Glomerular visceral epithelial cell (primary cell): Measurements from ENCODE around the gene PARP12.

Source experiments
- DNase-seq: peaks from one replicate; pipeline ENCODE4 v3.0.0-alpha.2; 2016; ENCODE audit errors: extremely low spot score

Gene PARP12

GRCh38 chr7:140035400-140036223 lies 27.1 kb downstream of the PARP12 start:
- peak; percentile 22 for DNase-seq

- no peak for DNase-seq
Measured at GRCh38 chr7:140034421-140034820, 28.3 kb downstream of the PARP12 start.

DNA sequence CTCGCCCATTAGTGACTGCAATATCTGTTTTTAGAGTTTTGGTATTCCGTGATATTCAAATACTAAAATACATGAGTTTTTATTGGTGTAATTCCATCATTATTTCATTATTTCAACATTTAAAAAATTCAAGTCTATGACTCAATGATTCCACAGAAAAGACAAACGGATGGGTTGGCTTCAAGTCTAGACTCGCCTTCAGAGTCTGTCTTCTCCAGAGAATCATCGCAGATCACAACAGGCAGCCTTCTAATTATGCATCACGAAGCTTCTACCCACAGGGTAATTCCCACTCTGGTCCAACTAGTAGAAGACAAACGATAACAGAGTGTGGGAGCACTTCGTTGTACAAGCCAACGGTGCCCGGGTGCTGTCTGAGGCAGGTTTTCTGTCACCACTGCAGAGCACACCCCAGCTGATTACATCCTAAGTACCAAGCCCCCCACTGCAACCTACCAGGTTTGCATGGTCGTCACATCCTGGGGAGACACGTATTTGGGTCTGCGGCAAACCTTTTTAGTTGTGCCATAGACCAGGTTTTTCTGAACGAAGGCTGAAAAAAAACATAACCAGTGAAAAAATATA lies 28.9 kb downstream of the PARP12 start:
- no peak for DNase-seq

- no peak for DNase-seq
Measured at GRCh38 chr7:140033036-140033435, 29.7 kb downstream of the PARP12 start.

GRCh38 chr7:140031364-140031763 lies 31.4 kb downstream of the PARP12 start:
- DNase-seq = no peak

DNA sequence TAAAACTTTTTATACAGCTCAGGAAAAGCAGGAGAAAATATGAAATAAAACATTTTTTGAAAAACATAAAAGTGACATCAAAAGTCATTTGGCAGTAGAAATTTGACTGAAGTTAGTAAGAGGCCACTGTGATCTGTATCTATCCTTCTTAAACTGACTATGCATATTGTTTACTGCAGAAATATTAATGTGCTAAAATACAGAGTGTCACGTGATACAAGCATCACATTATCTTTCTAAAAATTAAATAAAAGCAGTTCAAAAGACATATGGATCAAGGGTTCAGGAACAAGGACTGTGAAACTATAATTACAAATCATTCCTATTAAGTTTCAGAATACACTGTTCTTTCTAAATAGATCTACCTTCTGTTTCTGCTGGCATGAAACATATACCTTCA lies 33.7 kb downstream of the PARP12 start:
- no peak for DNase-seq

DNA sequence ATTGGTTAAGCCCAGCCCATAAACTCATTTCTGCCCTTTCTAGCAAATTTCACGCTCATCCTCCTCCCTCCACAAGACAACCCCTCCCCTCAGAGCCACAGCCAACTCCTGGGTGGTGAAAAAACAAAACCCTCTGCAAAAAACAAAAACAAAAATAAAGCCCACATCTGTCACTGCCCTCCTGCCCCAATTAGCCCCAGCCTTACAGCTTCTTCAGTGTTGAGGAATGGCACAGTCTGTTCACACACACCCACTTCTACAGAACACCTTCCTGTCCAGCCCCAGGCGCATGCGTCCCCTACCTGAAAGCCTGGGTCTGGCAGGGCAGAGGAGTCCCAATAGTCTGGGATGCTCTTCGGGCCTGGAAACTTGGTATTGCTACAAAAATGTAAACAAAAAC lies 34.4 kb downstream of the PARP12 start:
- no peak for DNase-seq

- DNase-seq = no peak
Measured at GRCh38 chr7:140027858-140028257, 34.9 kb downstream of the PARP12 start.

GRCh38 chr7:140026935-140027334 lies 35.8 kb downstream of the PARP12 start:
- no peak for DNase-seq

- DNase-seq = no peak
Measured at GRCh38 chr7:140025814-140026433, 36.8 kb downstream of the PARP12 start.

GRCh38 chr7:140025241-140025640 lies 37.5 kb downstream of the PARP12 start:
- no peak for DNase-seq

- DNase-seq = no peak
Measured at GRCh38 chr7:140024585-140024984, 38.2 kb downstream of the PARP12 start.

DNA sequence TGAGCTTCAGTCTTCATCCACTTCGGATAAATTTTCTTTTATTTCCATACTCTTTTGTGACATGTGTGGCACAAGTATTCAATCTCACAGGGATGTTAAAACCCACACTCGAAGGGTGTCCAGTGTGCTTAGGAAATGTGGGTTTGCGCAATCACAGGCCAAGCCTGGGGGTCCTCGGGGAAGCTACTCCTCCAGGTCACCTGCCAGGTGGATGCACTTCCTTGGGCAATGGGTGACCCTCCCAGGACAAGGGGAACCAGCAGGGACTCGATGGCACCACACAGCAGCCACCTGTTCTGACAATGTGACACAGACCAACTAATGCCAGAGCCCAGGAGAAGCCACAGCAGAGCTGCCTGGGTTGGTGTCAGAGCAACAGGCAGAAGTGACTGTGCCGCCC lies 39.0 kb downstream of the PARP12 start:
- DNase-seq = no peak

GRCh38 chr7:140022582-140023211 lies 40.1 kb downstream of the PARP12 start:
- DNase-seq = no peak

GRCh38 chr7:140021603-140022002 lies 41.1 kb downstream of the PARP12 start:
- no peak for DNase-seq

DNA sequence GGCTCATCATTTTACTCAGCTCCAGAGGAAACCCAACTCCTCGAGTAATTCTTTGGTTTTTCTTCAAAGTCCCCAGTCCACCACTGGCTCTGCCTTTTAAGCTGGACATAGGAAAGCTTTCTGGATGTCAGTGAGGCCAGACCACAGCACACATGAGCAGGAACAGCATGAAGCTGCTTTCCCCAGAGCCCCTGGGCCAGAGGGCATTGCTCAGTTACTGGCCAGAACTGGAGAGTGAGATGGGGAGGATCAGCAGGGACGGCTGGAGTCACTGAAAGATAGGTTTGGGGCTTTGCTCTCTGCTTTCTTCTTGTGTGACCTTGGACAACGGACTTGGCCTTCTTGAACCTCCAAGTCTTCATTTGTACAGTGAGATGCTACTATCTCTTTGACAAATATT lies 43.1 kb downstream of the PARP12 start:
- no peak for DNase-seq

GRCh38 chr7:140019172-140019571 lies 43.6 kb downstream of the PARP12 start:
- DNase-seq = no peak

DNA sequence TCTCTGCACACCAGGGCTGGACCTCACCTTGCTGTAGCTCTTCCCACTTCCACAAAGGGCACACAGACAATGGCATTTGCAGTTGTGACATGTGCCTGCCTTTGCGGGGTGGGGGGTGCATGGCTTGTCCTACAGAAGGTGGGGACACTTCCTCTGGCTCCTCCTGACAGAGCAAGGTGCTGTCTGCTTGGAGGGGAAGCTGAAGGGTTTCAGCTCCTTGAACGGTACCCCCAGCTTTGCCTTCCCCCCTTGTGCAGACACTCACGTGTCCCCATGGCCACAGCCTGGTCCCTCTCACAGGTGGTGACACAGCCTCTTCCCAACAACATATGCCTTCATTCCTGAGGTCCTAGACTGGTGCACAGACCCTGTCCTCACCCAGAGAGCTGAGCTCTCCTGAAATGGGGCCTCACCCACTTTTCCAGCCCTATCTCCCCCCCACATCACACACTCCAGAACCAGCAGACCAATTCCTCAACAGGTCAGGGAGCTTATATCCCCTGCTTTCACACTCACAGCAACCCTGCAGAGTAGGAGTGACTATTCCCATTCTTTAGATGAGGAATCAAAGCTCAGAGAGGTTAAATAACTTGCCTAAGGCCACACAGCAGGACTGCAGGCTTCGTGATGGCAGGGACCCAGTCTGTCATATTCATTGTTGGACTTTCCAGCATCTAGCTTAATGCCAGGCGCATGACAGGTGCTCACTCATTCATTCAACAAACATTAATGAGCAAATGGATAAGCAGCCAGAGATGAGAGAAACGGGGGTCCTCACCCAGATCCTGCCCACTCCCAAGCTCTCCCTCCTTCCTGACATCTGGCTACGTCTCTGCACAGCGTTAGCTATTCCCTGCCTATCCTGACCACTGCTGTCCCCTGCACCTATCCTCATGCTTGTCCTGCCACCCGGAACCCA lies 44.4 kb downstream of the PARP12 start:
- no peak for DNase-seq

DNA sequence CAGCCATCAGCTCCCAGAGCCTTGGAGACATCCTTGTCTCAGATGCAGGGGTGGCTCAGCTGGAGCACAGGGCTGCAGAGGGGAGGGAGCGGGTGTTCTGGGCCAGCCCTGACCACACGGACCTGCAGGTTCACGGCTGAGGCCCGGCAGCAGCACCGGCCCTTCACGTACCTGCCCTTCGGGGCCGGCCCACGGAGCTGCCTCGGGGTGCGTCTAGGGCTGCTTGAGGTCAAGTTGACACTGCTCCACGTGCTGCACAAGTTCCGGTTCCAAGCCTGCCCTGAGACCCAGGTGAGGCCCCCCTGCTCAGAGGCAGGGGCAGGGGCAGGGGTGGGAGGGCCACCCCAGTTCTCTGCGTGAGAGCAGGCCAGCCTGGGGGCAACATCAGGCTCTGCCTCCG lies 45.2 kb downstream of the PARP12 start:
- DNase-seq = no peak

DNA sequence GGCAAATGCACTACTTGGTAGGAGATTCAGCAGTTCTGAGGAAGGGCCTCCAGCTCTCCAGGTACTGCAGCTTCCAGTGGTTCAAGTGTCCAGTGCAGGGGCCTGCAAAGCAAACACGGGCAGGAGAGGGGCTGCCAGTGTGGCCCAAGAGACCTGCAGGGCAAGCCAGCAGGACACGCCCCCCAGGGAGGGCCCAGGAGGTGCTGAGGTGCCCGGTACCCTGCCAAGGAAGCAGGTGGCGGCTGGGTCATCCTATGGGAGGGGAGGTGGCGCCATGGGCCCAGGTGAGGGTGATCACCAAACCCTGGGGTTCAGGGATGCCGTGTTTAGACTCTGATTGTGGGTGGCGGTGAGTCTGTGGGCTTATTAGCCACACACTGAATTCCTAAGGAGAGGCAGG lies 45.7 kb downstream of the PARP12 start:
- no peak for DNase-seq

- DNase-seq = no peak
Measured at GRCh38 chr7:140016540-140016939, 46.2 kb downstream of the PARP12 start.
